HG03066 (cell line): ENCODE measurements around the gene JAZF1.

Experiments
- ATAC-seq: cut with Tn5 transposase; IDR thresholded peaks from one replicate; pipeline ENCODE4 v1.9.1; 2021; ENCODE audit warnings: low read depth; ENCODE audit not compliant: unreplicated experiment

JAZF1 gene

DNA sequence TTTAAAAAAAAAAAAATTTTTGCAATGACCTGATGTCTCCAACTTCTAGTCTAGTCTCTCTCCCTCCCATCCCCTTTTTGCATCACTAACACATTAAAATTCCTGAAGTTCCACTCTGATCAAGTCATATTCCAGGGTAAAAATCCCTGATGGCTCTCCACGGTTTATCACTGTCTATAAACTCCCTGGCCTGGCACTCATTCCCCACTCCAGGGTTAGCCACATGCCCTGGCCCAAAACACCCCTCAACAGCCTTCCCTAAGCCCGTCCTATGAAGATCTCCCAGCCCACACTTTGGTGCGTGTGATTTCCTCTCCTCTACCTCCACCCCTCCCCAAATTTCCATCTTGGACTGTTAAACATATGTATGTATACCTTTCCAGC is 125.4 kb downstream of the JAZF1 start:
- no peak for ATAC-seq

DNA sequence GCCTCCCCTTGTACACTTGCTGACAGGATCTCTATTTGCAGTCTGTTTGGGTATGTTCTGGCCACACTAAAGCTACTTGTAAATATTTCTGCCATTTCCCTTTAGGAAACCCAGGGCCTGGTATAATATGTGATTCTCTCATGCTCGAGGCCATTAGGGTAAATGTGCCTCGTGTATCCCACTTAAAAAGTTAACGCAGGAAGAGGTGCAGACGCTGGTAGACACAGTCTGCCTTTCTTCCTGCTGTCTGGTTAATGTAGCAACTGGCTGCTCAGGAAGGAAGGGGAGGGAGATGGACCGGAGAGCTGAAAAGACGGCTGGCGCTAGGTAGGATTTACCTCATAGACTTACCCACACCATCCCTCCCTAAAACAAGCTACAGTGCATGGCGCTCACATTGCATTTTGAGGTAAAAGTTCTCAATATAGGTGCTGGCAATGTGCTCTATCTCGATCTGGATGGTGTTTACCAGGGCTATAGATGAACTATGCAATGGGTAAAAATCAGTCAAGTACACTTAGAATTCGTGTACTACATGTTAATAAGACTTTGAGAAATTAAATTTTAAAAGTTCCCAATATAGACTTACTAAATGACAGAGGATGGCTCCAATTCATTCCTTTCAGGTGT is 125.9 kb downstream of the JAZF1 start:
- no peak for ATAC-seq

DNA sequence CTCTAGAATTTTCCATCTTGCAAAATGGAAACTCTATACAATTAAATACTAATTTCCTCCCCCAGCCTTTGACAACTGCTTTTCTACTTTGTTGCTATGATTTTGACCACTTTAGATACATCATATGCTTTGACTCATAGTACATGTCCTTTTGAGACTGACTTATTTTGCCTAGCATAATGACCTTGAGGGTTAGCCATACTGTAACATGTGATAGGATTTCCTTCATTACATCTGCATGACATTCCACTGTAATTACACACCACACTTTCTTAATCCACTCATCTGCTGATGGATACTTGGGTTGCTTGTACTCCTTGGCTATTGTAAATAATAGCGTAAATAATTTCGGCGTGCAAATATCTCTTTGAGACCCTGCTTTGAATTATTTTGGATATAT is 127.7 kb downstream of the JAZF1 start:
- no peak for ATAC-seq

DNA sequence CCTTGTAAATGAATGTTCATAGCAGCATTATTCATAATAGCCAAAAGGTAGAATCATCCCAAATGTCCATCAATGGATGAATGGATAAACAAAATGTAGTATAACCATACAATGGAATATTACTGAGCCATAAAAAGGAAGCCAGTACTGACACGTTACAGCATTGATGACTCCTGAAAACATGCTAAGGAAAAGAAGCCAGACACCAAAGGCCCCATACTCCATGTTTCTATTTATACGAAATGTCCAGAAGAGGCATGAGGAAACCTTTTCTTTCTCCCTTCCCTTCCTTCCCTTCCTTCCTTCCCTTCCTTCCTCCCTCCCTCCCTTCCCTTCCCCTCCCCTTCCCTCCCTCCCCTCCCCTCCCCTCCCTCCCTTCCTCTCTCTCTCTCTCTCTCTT is 131.9 kb downstream of the JAZF1 start:
- no peak for ATAC-seq

DNA sequence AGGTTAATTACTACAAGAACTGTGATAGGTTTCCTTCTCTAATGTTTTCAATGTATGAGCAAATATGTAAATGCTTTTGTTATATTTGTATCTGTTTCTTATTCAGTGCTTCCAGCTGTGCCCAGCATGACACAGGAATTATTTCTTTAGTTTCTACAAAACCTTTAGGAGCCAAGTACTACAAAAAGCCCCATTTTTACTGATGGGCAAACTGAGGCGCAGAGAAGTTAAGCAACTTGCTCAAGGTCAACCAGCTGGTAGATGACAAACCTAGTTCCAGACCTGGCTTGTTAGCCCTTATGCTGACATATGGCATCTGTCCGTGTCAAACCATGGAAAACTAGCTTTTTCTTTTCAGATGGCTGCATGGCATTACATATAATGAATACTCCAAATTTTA is 134.6 kb downstream of the JAZF1 start:
- ATAC-seq: no peak

DNA sequence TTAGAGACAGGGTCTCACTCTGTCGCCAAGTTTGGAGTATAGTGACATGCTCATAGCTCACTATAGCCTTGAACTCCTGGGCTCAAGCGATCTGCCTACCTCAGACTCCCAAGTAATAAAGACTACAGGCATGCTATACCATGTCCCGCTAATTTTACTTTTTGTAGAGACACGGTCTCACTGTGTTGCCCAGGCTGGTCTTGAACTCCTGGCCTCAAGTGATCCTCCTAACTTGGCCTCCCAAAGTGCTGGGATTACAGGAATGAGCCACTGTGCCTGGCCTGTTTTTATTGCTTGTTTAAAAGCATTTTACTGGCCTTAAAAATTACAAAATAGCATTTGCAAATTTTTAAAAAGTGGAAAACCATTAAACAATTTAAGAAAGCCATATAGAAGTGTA is 135.0 kb downstream of the JAZF1 start:
- no peak for ATAC-seq

DNA sequence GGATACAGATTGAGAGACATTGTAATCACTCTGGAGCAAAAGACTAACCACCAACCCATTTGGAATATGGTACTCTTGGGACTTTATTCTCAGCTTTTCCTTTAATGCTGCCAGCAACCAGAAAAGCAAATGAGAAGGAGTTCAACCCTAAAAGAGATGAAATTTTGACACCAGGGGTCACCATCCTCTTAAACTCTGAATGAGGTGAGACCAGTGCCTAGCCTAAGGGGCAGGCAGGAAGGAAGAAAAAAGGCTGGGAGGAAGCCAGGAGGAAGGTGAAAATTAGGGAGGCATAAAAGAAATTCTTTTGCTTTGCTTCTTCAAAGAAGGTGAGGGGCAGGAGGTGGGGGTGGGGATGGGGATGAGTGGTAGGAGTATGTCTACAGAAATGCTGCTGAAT is 135.8 kb downstream of the JAZF1 start:
- ATAC-seq: no peak

DNA sequence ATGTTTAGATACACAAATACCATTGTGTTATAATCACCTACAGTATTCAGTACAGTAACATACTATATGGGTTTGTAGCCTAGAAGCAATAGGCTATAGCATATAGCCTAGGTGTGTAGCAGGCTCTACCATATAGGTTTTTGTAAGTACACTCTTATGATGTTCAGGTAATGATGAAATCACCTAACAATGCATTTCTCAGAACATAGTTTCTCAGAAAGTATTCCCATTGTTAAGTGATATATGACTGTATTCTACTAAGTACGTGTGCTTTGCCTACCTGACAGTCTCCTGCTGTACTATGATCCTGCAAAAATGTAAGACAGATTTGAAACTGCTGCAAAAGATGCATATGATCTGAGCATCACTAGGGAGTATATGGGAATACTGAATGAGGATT is 137.9 kb downstream of the JAZF1 start:
- ATAC-seq: no peak

DNA sequence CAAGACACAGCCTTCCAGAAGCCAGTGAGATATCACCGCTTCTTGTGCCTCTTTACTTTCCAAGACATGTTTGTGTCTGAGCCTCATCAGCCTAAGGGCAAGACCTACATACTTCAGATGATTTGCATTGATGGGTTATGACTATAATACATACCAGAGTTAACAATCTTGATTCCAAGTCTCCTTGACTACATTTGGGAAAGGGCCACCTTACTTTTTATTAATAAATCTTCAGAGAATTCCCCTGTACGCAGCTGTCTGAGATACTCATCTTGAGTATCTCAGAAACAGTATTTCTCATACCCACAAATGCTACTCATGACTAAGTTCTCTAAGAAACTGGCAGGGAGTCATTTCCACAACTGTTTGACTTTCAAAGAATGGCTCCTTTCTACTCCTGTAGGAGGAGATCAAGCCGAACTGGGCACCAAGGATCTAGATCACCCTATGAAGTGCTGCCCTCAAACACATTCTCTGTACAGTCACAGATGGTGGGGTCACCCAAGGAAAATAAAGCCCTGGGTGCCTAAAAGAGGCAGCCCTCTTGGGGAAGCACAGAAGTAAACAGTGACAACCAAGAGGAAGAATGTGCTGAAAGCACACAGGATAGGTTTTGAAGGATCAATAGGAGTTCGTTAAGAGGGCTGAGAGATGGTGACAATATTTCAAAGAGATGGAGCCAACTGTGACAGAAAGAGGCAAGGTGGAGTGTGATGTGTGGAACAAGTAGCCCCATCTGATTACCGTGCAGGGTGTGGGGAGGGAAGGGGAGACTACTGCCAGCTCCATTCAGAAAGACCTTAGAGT is 138.9 kb downstream of the JAZF1 start:
- no peak for ATAC-seq

DNA sequence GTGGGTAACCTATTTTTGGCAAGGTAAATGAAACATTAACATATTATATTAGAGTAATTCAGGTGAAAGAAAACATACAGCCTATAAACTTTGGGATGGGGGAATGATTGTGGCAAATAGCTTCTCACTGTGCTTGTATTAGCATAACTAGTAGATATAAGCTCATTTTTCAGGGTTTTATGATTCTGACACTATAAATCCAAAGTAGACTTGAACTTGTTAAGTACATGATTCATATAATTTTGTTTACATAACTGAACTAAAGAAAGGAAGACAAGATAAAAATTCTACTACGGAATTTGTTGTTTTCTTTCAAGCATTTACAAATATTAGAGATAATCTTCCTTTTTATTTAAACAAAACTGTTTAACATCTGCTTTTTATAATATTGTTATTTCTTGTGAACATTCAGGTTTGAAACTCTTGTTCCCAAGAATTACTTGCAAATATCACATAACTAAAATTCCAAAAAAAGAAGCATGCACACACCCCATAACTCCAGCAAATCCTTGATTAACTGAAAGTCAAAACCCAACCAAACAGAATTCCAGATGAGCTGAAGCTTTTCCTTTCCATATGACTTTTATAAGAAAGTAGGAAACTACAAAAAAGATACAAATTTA is 142.3 kb downstream of the JAZF1 start:
- ATAC-seq: no peak

DNA sequence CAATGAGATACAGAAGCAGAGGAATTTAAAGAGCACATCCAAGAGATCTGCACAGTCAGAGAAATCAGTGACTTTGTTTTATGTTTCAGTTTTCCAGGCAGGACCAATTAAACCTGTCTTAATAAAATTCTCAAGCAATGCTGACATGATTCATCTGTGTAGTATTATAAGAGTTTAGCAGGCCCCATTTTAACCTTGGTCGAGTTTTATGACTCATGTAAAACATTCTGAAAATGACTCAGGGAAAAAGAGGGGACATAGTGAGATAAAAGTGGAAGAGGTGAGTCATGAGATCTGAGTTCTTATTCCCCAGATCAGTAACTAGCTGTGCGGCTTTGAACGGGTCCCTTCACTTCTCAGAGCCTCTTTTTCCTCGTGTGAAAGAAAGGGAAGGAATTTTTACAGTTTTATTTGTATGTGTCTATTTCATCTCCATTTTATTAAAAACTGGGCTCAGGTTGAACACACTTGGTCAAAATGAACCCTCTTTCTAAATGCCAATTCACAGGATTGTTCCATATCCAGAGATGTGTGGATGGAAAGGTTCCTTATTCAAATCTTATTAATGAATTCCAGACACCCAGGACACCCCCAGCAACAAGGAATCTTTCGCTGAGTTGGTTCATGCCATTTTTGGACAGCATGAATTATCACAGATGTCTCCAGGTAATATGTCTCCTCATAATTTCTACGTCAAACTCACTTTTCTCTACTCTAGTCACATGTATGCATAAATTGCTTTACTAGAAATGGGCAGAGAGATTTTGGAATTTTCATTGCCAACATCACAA is 143.2 kb downstream of the JAZF1 start:
- ATAC-seq: peak; percentile 85

DNA sequence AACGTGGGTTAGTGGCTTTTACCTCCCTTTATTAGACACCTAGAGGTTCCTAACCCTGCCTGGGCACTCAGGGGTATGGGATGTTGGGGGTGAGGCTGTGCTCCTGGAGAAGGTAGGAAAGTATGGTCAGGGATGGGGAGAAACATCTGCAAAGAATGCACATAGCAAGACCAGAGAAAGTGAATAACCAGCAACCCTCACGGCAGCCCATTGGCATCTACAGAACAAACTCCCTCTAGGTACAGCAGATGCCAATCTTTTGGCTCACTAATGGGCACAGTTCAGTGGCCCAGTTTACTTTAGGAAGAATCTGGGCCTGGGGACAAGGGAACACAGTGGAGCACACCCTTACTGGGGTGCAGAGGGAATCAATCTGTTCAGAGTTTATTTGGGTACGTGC is 143.9 kb downstream of the JAZF1 start:
- ATAC-seq: no peak

DNA sequence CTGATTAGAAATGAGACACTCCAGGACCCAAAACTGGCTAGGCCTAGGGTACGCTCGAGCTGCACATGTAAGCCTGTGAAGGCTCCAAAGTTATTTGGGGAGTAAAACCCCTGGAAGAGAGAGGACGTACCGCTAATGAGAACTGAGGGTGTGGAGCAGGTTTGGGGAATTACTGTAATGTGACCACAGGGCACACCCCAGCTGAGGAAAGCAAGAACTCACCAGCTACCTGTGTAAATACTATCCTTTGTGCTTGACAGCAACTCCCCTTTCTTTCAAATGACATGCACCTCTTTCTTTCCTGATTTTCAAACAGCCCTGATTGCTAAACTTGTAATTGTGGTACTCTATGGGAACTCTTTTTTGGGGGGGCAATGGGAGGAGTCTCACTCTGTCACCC is 147.2 kb downstream of the JAZF1 start:
- ATAC-seq: no peak

DNA sequence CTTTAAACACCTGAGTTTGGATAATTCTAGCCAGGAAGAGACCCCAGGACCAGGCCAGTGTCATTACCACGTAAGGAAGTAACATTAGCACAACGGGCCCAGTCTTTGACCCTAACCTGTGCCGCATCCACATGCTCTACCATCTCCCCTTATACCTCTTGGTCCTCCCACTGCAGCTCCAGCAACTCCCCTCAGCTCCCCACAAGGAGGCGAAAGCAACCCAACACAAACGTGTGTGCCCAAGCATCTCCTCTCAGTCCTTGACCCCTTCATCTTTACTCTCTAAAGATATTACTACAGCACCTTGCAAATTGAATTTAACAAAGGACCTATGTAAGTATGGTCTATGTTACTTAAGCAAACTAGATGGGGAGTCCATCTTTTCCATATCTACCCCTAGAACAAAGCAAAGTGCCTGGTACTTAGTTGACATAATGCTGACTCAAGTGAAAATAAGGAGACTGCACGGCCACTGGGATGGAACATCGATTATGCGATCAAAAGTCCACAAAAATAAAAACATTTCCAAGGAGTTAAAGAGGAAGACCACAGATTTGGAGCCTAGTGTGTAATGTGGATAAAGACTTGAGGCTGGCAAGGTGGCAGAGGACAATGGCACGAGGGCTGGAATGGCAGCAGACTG is 147.7 kb downstream of the JAZF1 start:
- no peak for ATAC-seq

DNA sequence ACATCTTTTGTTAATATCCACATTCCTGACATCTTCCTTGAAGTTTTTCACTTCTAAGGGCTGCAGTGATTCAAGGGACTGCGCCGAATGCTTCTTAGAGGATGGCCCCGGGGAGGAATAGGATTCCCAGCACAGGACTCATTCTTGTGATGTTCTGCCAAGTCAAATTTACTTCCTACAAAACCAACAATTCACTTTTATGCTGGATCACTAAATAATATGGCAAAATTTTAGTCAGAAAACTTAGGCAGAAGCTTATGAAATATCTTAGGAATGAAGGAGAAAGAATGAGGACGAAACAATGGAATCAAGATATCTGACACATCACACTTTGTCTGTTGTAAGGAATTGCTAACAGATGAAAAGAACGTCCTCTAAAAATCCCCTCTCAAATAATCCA is 151.5 kb downstream of the JAZF1 start:
- ATAC-seq: no peak

DNA sequence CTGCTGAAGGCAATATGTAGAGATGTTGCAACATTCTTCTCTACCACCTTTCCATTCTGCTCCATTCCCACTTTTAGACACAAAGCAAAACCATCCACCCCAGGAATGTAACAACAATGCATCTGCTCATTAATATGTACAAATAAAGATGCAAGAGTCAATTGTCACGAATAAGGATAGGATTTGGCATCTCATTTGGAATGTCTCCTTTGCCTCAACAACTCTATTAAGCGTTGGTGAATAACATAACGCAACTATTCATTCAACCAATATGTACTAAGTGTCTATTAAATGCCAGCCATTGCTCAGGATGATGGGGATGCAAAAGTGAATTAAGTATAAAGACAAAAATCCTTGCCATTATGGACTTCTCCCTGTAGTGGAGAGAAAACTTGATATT is 152.1 kb downstream of the JAZF1 start:
- no peak for ATAC-seq

DNA sequence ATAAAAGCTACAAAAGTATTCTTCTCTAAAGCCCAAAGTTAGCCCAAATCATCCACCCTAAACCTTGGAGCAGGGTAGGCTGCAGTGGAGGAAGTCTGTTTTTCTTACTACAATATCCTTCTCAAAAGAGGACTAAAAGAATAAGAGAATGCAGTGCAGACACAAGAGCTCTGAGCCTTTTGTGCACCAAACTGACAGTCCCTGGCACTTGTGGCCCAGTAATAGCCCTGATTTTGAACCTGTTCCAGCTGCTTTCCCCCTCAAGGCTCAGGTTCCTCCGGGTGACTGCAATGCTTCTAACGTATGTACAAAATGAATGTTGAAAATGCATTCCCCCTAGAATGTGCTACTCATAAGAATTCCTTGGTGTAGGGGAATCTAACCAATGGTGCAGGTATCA is 154.4 kb downstream of the JAZF1 start:
- ATAC-seq: no peak

DNA sequence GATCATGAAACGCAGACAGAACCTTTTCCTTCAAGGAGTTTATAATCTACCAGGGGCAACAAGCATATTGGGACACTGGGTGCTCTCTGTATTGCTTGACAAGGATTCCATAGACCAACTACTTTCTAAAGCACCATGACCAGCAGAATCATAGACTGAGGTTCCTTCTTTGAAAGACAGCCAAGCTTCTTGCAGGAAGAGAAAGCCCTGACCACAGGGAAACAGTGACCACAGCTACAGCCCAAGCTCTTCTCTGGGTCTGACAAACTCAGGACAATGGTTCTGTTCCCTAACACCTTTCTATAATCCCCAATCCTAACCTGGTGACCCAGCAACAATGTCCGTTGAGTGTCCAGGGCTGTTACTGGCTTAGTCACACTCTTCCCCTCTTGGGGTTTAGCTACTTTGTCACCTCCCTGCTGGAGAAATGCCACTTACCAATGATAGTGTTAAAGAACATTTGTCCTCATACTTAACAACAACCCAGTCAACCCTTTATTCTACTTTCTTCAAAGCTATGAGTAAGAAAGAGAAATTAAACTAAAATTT is 155.7 kb downstream of the JAZF1 start:
- no peak for ATAC-seq

DNA sequence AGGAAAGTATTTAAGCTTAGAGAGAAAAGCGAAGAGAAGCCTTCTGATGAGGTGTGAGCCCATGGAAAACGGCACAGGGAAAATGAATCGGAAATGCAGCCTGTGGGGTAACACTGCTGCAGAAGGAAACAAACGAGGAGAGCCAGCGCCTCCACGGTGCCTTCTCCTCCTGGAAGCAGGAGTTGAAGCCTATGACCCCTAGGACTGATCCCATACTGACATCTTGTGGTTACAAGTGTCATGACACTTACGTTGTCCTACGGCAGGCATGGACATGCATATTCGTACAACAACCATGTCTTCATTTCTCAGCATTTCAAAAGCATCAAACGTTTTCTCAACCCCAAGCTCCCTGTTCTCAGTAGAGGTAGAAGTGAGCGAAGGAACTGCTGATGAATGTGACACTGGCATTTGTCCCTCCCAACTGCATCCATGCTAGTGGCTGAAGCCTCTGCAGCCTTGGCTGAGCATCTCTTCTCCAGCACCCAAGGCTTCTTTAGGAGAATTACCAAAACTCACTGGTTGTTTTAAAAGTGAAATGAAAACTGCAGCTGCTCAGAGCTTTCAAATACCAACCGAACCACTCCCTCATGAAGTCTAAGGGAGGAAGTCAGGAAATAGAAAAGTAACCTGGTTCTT is 160.2 kb downstream of the JAZF1 start:
- ATAC-seq: no peak

DNA sequence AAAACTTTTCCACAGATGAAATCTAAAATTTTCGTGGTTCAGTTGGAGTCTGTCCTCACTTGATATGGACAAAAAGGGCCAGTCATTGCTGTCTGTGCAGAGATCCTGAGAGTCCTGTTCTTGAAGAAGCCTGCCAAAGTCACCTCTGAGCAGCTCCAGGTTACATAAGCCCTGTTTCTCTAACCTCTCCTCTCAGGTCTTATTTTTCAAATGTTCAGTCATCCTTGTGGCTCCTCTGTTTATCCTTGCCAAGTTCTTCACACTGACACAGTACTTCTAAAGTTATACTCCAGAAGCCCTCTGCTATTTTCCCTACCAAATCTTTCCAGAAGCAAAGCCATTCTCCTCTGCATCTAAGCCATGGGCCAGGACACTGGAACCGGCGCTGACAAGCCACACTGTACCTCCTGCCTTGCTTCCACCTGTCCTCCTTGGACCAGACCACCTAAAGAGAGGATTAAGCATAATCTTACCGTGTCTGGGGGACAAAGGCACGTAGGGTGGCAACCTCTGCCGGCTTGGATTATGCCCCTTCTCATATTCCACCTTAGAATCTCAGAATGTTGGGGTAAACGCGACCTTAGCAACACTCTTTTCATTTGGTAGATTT is 161.6 kb downstream of the JAZF1 start:
- no peak for ATAC-seq
